HG03469 (cell line): ENCODE measurements around the gene KRT27.
"Not testable (repeated sequence)": the region's sequence is repeated elsewhere in the genome, so short reads cannot be mapped to it uniquely, and the experiment has no call there.

Experiments used
- ATAC-seq: cut with Tn5 transposase; IDR thresholded peaks from one replicate; pipeline ENCODE4 v1.9.1; 2021; ENCODE audit warnings: mild to moderate bottlenecking, moderate library complexity, moderate number of reproducible peaks; ENCODE audit not compliant: unreplicated experiment

KRT27 gene

GRCh38 chr17:40782450-40782849 lies at the start of gene KRT27:
Gene KRT27 (minus strand): TSS chr17:40782550. CDS start chr17:40782493, 57 bp downstream.
- ATAC-seq = no peak

- no peak for ATAC-seq
Observed at GRCh38 chr17:40830085-40830776, 47.9 kb upstream of the KRT27 start.

GRCh38 chr17:40828454-40829044 lies 46.2 kb upstream of the KRT27 start:
- ATAC-seq = no peak

GRCh38 chr17:40827746-40828453 lies 45.5 kb upstream of the KRT27 start:
- no peak for ATAC-seq

GRCh38 chr17:40825599-40825998 lies 43.2 kb upstream of the KRT27 start:
- no peak for ATAC-seq

GRCh38 chr17:40824015-40824832 lies 41.9 kb upstream of the KRT27 start:
- no peak for ATAC-seq

GRCh38 chr17:40822132-40822812 lies 39.9 kb upstream of the KRT27 start, which contains the start of gene KRT10:
Gene KRT10 (minus strand): TSS chr17:40822614. CDS start chr17:40822585, 29 bp downstream.
- ATAC-seq = no peak

GRCh38 chr17:40821536-40821935 lies 39.2 kb upstream of the KRT27 start:
- ATAC-seq = no peak

GRCh38 chr17:40820228-40820838 lies 38.0 kb upstream of the KRT27 start:
- ATAC-seq = no peak

- ATAC-seq = no peak
Observed at GRCh38 chr17:40819528-40820125, 37.3 kb upstream of the KRT27 start.

GRCh38 chr17:40818733-40819527 lies 36.6 kb upstream of the KRT27 start:
- ATAC-seq = no peak

- ATAC-seq = no peak
Observed at GRCh38 chr17:40818343-40818732, 36.0 kb upstream of the KRT27 start.

- no peak for ATAC-seq
Observed at GRCh38 chr17:40817103-40817682, 34.8 kb upstream of the KRT27 start.

- no peak for ATAC-seq
Observed at GRCh38 chr17:40816569-40816968, 34.2 kb upstream of the KRT27 start.

- ATAC-seq = no peak
Observed at GRCh38 chr17:40815381-40815780, 33.0 kb upstream of the KRT27 start.

- not testable (repeated sequence) for ATAC-seq
Observed at GRCh38 chr17:40814657-40815056, 32.3 kb upstream of the KRT27 start.

GRCh38 chr17:40813804-40814203 lies 31.5 kb upstream of the KRT27 start:
- ATAC-seq = no peak

GRCh38 chr17:40812639-40813038 lies 30.3 kb upstream of the KRT27 start:
- no peak for ATAC-seq

- no peak for ATAC-seq
Observed at GRCh38 chr17:40810494-40810893, 28.1 kb upstream of the KRT27 start.
